Common myeloid progenitor, CD34-positive (primary cell): Measurements from ENCODE around the gene C4orf54.

Experiments used
- CTCF ChIA-PET: fragments of 350-600 bp; sonication (Branson Sonifier 250); formaldehyde crosslinking; loops from one replicate; lab custom pipeline; 2021; ENCODE audit warnings: antibody characterized with exemption; lab: Charles Lee
- POLR2A ChIA-PET: fragments of 350-600 bp; sonication (Branson Sonifier 250); formaldehyde crosslinking; loops from one replicate; lab custom pipeline; 2021; ENCODE audit warnings: antibody characterized with exemption; lab: Charles Lee
- DNase-seq, 3 donors: peaks; one replicate each; pipeline versions ENCODE4 v3.0.0 to v3.0.0-alpha.2; 2013
- H3K27ac ChIP-seq, 2 experiments: 1 replicate in 1 of 2; 2 replicates in 1 of 2; pipeline ENCODE4 v1.7.0; 2013; ENCODE audit warnings: inconsistent platforms in 2 of 2, low read length in 2 of 2, mild to moderate bottlenecking in 2 of 2, low read depth in 1 of 2, moderate library complexity in 1 of 2; ENCODE audit not compliant: severe bottlenecking in 2 of 2, insufficient read depth in 1 of 2, poor library complexity in 1 of 2
- H3K27me3 ChIP-seq, 5 experiments: replicated peaks in 2 of 5; 1 replicate in 3 of 5; 2 replicates in 2 of 5; pipeline versions ENCODE4 v1.6.1 to v1.7.0; 2013; ENCODE audit warnings: low read length in 4 of 5, mild to moderate bottlenecking in 2 of 5, moderate library complexity in 2 of 5, inconsistent platforms in 1 of 5; ENCODE audit not compliant: insufficient read depth in 5 of 5, control insufficient read depth in 4 of 5
- H3K36me3 ChIP-seq, 4 experiments: 1 replicate in 2 of 4; 2 replicates in 2 of 4; pipeline versions ENCODE4 v1.6.1 to v1.7.0; 2013; ENCODE audit warnings: low read length in 3 of 4, control low read depth in 1 of 4, mild to moderate bottlenecking in 1 of 4; ENCODE audit not compliant: control insufficient read depth in 4 of 4, insufficient read depth in 4 of 4
- H3K4me1 ChIP-seq, 4 experiments: 1 replicate in 3 of 4; 2 replicates in 1 of 4; pipeline versions ENCODE4 v1.6.1 to v1.7.1; 2013; ENCODE audit warnings: low read length in 3 of 4, mild to moderate bottlenecking in 3 of 4, control low read depth in 1 of 4, inconsistent platforms in 1 of 4, moderate library complexity in 1 of 4; ENCODE audit not compliant: control insufficient read depth in 4 of 4, insufficient read depth in 4 of 4; ENCODE audit errors: control extremely low read depth in 1 of 4
- H3K4me3 ChIP-seq, 7 experiments: 1 replicate in 4 of 7; 2 replicates in 3 of 7; pipeline versions ENCODE4 v1.5.1 to v1.7.0; 2013; ENCODE audit warnings: mild to moderate bottlenecking in 7 of 7, low read length in 6 of 7, moderate library complexity in 6 of 7, inconsistent platforms in 2 of 7, low read depth in 2 of 7, control low read depth in 1 of 7; ENCODE audit not compliant: insufficient read depth in 4 of 7, control insufficient read depth in 1 of 7; ENCODE audit errors: extremely low read depth in 1 of 7
- H3K9me3 ChIP-seq, 5 experiments: 1 replicate in 4 of 5; 2 replicates in 1 of 5; pipeline versions ENCODE4 v1.6.1 to v1.7.1; 2013; ENCODE audit warnings: low read length in 4 of 5, mild to moderate bottlenecking in 2 of 5, inconsistent platforms in 1 of 5, low read depth in 1 of 5, moderate library complexity in 1 of 5; ENCODE audit not compliant: control insufficient read depth in 4 of 5, insufficient read depth in 2 of 5; ENCODE audit errors: control extremely low read depth in 1 of 5
- WGBS: methylation state at CpG from one replicate; pipeline ENCODE4 v1.1.5; 2013; ENCODE audit not compliant: insufficient coverage; 5-methylcytosine and 5-hydroxymethylcytosine counted together

The C4orf54 gene

GRCh38 chr4:99637174-99637573 lies 20.5 kb downstream of the C4orf54 start:
- H3K9me3 ChIP-seq = no peaks in the 10 kb centered on the region
- ChIA-PET POLR2A (no interaction called here), CTCF (no interaction called here)
- H3K4me1 ChIP-seq = no peaks in the 10 kb centered on the region
- no peaks in the 10 kb centered on the region for H3K36me3 ChIP-seq
- H3K27ac ChIP-seq = no peak overlapping the region
- DNase-seq = no peak
- WGBS = no CpG with 5 or more reads among the region's 5 CpGs
- no peak overlapping the region for H3K4me3 ChIP-seq
- peaks cover 0 to 2% (median 0%) of the 10 kb centered on the region in 5 experiments for H3K27me3 ChIP-seq

- POLR2A ChIA-PET = no interaction called here
- no peak overlapping the region for H3K4me3 ChIP-seq
- WGBS = 100% methylated on average over 1 of the region's 2 CpGs
- no peaks in the 10 kb centered on the region for H3K36me3 ChIP-seq
- no peaks in the 10 kb centered on the region for H3K4me1 ChIP-seq
- no peaks in the 10 kb centered on the region for H3K9me3 ChIP-seq
- peaks cover 0 to 4% (median 0%) of the 10 kb centered on the region in 5 experiments for H3K27me3 ChIP-seq
- CTCF ChIA-PET = no interaction called here
- H3K27ac ChIP-seq = no peak overlapping the region
- no peak for DNase-seq
Measured at GRCh38 chr4:99636422-99636821, 21.2 kb downstream of the C4orf54 start.

GRCh38 chr4:99635601-99636000 lies 22.0 kb downstream of the C4orf54 start:
- ChIA-PET POLR2A (no interaction called here), CTCF (no interaction called here)
- H3K4me1 ChIP-seq = no peaks in the 10 kb centered on the region
- no peaks in the 10 kb centered on the region for H3K36me3 ChIP-seq
- H3K27ac ChIP-seq = no peak overlapping the region
- H3K27me3 ChIP-seq = peaks cover 0 to 5% (median 0%) of the 10 kb centered on the region in 5 experiments
- no peak overlapping the region for H3K4me3 ChIP-seq
- no peaks in the 10 kb centered on the region for H3K9me3 ChIP-seq
- no peak for DNase-seq
- 100% methylated on average over 2 of the region's 3 CpGs for WGBS

GRCh38 chr4:99634742-99635360 lies 22.8 kb downstream of the C4orf54 start:
- WGBS = 80% methylated on average over 1 of the region's 1 CpG
- no peak overlapping the region for H3K27ac ChIP-seq
- peaks cover 0 to 5% (median 0%) of the 10 kb centered on the region in 5 experiments for H3K27me3 ChIP-seq
- no peaks in the 10 kb centered on the region for H3K4me1 ChIP-seq
- DNase-seq = no peak
- no peaks in the 10 kb centered on the region for H3K36me3 ChIP-seq
- POLR2A ChIA-PET = no interaction called here
- H3K9me3 ChIP-seq = no peaks in the 10 kb centered on the region
- CTCF ChIA-PET = no interaction called here
- no peak overlapping the region for H3K4me3 ChIP-seq

DNA sequence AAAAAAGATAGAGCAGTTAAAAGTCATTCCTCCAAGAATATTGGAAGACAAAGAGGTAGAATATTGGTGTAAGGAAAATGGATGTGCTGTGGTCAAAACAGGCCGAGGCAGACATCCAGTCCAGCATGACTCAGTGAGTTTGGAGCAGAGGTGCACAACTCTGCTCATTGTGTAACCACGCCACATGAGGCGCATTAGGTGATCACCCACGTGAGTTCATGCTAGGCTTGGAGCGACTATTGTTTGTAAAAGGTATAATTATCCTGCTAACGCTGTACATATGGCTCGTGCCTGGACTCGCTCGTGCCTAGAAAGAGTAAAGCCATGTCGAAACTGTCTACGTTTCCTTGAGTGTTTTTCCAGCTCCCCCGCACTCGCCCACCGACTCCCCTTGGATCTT lies 23.9 kb downstream of the C4orf54 start:
- H3K27me3 ChIP-seq = peaks cover 0 to 5% (median 0%) of the 10 kb centered on the region in 5 experiments
- no peaks in the 10 kb centered on the region for H3K9me3 ChIP-seq
- H3K4me1 ChIP-seq = no peaks in the 10 kb centered on the region
- CTCF ChIA-PET = no interaction called here
- no peak overlapping the region for H3K4me3 ChIP-seq
- no peak overlapping the region for H3K27ac ChIP-seq
- DNase-seq = no peak
- 93% methylated on average over 10 of the region's 14 CpGs for WGBS
- no peaks in the 10 kb centered on the region for H3K36me3 ChIP-seq
- POLR2A ChIA-PET = no interaction called here

GRCh38 chr4:99630857-99631360 lies 26.7 kb downstream of the C4orf54 start:
- no CpG with 5 or more reads among the region's 1 CpG for WGBS
- no peak for DNase-seq

DNA sequence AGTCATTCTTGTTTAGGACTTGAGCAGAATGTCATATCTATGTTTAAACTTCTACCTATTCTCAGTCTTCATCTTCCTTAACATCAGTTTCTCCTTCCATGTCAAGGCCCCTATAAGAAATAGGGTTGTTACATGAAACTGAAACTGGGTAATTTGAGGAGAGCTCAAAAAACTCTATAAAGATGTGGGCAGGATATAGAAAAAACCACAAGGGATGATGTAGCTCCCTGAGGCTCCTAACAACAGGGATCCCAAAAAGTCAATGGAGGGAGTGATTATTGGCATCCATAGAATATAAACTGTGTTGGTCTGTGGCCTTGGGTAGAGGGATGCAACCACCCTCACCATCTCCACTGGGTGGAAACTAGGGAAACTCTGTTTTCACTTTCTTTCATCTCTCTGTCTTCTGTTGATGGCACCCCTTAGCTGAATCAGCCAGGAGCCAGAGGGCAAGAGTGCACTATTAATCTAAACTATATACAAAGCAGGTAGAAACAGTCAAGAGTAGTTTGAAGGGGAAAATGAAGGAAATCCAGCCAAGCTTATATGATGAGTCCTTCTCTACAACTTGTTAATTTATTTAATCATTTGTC lies 27.6 kb downstream of the C4orf54 start:
- Histone ChIP-seq H3K27me3 (peaks cover 0 to 5% (median 0%) of the 10 kb centered on the region in 5 experiments), H3K9me3 (peaks cover 0 to 2% (median 0%) of the 10 kb centered on the region in 5 experiments), H3K36me3 (no peaks in the 10 kb centered on the region), H3K4me3 (no peak overlapping the region), H3K27ac (no peak overlapping the region), H3K4me1 (no peaks in the 10 kb centered on the region)
- ChIA-PET POLR2A (no interaction called here), CTCF (no interaction called here)
- DNase-seq = no peak

More at GRCh38 chr4:99630857-99631360, 26.7 kb downstream of the C4orf54 start:
- H3K27ac ChIP-seq = no peak overlapping the region
- POLR2A ChIA-PET = no interaction called here
- no peaks in the 10 kb centered on the region for H3K4me1 ChIP-seq
- CTCF ChIA-PET = no interaction called here
- H3K9me3 ChIP-seq = peaks cover 0 to 2% (median 0%) of the 10 kb centered on the region in 5 experiments
- no peak overlapping the region for H3K4me3 ChIP-seq
- H3K36me3 ChIP-seq = no peaks in the 10 kb centered on the region
- H3K27me3 ChIP-seq = peaks cover 0 to 5% (median 0%) of the 10 kb centered on the region in 5 experiments
